Activated CD8-positive, alpha-beta memory T cell treated with anti-CD3 and anti-CD28 coated beads, Interleukin-2, amount 50 U/mL, for 24 hours (primary cell): ENCODE results near the gene ADAMTS2.

Experiments
- DNase-seq: peaks from one replicate; pipeline ENCODE4 v3.0.0-alpha.2; 2020; ENCODE audit errors: extremely low read depth

The ADAMTS2 gene

GRCh38 chr5:179266291-179267070 lies 78.8 kb downstream of the ADAMTS2 start:
- DNase-seq: no peak

DNA sequence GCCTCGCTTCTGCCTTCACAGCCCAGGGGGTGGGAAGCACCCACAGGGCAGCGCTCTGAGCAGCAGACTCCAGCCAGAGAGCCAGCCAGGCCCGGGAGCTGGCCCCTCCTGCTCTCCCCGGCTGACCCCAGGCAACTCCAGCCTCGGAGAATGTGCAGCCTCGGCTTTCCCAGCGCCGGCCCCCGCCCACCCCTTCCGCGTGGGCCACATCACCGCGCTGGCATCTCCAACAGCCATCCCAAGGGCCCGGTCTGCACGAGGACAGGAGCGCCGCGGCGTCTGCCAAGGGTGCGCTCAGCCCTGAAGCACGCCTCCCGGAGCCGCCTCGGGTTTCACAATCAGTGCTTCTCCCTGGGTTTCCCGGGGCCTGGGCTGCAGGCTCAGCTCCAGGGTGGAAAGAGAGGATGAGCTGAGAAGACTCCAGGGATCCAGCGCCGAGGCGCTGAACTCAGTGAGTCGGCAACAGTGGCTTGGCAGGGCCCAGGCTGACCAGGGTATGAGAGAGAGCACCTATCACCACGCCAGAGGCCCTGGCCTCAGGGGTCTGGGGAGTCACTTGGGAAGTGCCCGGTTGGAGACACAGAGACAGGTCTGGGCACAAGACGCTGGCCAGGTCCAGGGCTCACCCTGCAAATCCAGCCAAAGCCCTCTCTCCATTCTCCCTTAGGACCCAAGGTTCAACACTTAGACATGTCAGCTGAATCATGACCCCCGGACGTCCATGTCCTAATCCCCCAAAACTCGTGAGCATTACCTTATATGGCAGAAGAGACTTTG lies 79.6 kb downstream of the ADAMTS2 start:
- DNase-seq: no peak

- no peak for DNase-seq
These were observed 80.3 kb downstream of the ADAMTS2 start for GRCh38 chr5:179264783-179265513.

GRCh38 chr5:179264053-179264782 lies 81.0 kb downstream of the ADAMTS2 start:
- DNase-seq: no peak

DNA sequence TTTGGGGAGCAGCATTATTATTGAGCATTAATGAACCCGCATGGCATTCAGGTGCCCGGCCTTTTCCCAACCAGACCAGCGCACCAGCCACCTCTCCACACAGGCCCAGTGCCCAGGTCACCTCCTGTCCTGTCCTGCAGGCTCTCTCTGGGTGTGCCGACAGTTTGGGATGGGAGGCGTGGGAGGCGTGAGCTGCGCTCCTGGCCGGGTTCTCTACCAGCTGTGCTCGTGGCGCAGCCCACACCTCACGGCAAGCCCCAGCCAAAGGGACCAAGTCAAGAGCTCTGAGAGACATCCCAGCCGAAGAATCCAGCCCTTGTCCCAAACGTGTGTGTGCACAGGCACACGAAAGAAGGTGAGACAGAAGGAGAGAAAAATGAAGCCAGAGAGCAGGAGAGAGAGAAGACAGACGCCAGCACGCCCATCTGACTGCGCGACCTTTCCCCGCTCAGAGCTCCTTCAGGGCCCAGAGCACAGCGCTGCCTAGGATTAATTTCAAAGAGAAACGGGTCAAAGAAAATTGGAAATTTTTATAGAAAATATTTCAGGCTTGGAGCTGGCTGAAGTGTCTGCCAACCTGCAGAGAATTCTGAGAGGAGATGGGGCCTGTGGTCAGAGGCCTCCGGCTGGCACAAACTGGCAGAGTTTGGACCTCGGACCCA lies 81.7 kb downstream of the ADAMTS2 start:
- no peak for DNase-seq

GRCh38 chr5:179262126-179262920 lies 82.9 kb downstream of the ADAMTS2 start:
- DNase-seq: no peak

- DNase-seq: no peak
These were observed 83.7 kb downstream of the ADAMTS2 start for GRCh38 chr5:179261301-179262125.

DNA sequence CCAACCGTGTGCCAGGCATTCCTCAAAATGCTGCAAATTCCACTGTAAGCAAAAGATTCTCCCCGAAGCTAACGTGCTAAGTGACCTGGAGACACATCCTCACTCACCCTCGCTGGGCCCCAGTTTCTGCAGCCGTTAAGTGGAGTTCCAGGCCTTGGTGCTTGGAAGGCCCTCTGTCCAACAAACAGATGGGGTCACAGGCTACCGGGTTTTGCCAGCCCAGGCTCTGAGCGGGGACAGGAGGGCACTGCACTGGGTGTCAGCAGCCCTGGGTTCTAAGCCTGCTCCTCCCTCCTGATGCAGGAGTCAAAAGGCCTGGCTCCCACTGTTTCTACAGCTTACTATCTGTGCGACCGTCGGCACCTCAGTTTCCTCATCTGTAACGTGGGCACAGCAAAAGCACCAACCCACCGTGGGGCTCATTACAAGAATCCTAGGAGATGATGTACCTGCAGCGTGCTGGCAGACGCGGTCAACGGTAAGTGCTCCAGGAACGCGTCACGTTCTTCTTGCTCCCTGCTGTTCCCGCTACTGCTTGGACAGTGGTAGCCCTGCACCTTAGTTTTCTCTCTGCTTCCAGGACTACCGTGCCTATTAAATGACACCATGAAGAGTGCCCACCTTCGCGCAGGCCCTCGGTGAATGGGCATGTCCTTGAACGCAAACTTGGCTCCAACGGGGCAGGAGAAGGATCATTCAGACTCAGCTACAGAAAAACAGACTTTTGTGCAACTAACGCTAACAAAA lies 84.8 kb downstream of the ADAMTS2 start:
- no peak for DNase-seq

DNA sequence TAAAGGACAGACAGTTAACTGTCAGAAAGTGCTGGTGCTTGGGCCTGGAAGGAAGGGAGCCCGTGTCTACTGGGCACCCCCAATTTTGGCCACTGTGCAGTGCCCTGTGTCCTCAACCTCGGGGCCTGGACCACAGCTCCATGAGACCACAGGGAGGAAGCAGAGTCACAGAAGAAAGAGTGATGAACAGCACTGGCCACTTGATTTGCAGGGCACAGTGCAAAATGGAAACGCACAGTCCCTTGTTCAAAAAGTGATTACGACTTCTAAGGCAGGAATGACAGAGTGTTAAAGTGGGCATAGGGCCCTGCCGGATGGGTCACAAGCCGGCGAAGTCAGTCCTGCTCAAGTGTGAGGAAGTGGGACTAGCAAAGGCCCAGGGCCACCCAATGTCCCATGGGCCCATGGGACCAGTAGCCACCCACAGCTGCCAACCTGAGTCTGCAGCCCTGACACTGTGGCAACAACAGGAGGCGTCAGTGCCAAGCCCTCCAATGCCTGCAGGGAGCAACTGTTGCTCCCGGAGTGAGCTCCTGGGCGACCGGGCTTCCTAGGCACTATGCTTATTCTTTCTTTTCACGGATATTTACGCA lies 85.4 kb downstream of the ADAMTS2 start:
- DNase-seq: no peak

DNA sequence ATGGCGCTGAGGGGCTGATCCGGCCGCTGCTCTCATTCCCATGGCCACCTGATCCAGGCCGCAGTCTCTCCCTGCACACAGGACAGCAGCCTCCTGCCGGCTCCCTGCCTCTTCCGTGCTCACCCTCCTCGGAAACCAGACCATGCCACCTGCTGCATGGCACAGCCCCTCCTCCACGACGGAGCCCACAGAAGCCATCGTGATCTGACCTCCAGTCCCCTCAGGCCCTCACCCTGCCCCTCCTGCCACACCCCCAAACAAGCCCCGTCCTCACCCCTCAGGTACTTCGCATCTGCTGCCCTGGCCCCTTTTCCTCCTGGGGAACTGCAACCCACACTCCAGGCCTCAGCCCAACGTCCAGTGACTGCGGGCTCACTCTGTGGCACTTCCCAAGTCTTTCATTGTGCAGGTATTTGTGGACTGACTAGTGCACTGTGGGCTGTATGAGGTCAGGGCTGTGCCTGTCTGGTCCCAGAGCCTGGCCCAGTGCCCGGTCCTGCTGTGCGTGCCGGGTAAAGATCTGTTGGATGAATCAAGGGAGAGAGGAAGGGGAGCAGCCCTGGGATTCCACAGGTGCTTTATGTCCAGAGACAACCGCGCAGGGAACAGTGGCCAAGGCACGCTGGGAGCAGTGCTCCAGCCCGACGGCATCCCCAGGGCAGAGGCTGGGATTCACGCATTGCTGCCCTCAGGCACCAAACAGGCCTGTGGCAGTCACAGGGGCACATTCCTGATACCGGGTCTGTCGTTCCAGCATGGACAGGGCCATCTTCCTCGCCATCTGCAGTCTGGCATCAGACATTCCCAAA lies 86.1 kb downstream of the ADAMTS2 start:
- no peak for DNase-seq

- DNase-seq: no peak
These were observed 87.0 kb downstream of the ADAMTS2 start for GRCh38 chr5:179258001-179258921.

DNA sequence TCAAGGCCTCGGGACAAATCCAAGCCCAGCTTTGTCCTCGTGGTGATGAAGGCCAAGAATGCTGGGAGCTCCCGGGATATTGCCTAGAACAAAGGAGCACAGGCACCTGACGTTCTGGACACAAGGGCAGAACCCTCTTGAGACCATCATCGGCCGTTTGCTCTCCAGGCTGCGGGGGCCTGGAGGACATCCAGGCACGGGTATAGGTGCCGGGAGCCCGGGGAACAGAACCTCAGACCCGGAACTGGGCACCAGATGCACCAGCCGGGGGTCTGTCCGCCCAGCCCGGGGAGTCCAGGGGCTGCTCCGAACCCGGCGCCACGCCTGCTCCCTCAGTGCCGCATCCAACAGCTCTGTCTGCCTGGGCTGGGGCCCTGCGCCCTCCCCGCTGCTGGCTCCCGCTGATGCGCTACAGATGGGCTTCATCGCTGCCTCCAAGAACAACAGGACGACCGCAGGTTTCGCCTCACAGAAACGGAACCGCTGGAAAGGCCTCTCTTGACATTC lies 88.0 kb downstream of the ADAMTS2 start:
- no peak for DNase-seq

DNA sequence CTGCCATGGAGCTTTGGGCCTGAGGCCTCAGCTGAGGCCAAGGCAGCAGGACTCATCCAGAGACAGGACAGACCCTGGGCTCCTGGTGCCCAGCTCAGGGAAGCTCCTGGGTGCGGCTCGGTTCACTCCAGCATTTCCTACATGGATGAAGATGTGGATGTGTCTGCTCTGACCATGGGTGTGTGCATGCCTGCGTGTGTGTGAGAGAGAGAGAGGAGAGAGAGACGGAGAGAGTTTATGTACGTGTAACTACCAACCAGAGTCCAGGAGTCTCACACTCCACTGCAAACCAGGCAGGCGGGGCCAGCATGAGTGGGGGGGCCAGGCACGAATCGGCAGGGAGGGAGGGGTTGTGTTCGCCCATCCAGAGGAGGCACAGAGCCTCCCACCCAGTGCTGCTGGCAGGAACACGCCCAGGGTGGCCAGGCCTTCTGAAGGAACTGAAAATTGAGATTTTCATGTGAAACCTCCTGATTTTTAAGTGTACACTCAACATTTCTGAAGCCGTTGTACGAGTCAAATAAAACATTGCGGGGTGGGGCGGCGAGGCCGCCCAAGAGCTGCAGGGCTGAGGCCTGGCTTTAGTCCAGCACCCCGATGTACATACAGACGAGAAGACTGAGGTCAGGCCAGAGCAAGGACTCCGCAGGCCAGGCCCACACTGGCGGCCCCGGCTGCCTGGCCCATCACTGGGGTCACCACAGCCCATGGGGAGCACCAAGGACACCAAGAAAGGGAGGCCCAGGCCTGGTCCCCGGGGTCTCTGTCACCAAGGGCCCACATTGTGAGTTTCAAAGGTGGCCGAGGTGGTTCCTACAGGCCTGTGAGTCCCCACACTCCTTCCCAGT lies 88.7 kb downstream of the ADAMTS2 start:
- DNase-seq: no peak

GRCh38 chr5:179255527-179256327 lies 89.5 kb downstream of the ADAMTS2 start:
- no peak for DNase-seq
